ENCODE data around the gene SPN. TPM values are rescaled to one million over a fixed set of nuclear protein-coding genes. Genes with fewer than 3 reads are reported as not detected.
"Not testable (repeated sequence)": the region's sequence is repeated elsewhere in the genome, so short reads cannot be mapped to it uniquely, and the experiment has no call there.

Gene SPN
- total RNA-seq, 2 donors from 2014 or later: 1.4 to 3.7 TPM

DNA sequence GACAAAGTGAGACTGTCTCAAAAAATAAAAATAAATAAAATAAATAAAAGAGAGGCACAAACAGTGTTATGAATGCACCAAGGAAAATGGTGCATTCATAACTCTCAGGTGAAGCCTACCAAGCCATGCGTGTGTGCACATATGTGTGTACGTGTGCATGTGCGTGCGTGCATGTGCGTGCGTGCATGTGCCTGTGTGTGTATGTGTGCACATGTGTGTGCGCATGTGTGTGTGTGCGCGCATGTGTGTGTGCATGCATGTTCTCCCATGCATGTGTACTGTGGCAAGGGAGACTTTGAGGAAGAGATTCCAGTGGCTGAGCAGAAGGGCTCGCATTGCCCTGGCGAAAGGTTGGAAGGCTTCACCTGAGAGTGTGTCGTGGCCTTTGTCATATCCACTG lies 4.7 kb downstream of the SPN start:
- DNase-seq (no peak), ATAC-seq (no peak)
- intact Hi-C loops (cut with DNase I): no loop called here

DNA sequence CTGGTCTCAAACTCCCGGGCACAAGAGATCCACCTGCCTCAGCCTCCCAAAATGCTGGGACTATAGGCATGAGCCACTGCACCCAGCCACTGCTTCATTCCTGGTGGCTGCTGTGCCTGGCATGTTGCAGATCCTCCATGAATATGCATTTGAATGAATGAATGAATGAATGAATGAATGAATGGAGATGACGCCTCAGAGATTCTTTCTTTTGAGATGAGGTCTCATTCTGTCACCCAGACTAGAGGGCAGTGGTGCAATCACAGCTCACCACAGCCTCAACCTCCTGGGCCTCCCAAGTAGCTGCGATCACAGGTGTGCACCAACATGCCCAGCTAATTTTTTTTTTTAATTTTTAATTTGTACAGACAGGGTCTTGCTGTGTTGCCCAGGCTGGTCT lies 5.2 kb downstream of the SPN start:
- DNase-seq (no peak), ATAC-seq (no peak)
- intact Hi-C loops (cut with DNase I): no loop called here

DNA sequence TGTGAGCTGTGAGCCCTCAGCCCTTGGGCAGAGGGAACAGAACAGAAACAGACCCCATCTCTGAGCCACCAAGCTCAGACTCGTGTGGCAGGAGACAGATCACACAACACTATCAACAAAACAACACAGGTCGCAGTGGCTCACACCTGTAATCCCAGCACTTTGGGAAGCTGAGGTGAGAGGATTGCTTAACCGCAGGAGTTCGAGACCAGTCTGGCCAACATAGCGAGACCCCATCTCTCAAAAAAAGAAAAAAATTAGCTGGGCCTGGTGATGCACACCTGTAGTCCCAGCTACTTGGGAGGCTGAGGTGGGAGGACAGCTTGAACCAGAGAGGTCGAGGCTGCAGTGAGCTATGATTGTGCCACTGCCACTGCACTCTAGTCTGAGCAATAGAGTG lies 10.5 kb downstream of the SPN start:
- ATAC-seq: no peak
- intact Hi-C loops (cut with DNase I): no loop called here
- DNase-seq: no peak

DNA sequence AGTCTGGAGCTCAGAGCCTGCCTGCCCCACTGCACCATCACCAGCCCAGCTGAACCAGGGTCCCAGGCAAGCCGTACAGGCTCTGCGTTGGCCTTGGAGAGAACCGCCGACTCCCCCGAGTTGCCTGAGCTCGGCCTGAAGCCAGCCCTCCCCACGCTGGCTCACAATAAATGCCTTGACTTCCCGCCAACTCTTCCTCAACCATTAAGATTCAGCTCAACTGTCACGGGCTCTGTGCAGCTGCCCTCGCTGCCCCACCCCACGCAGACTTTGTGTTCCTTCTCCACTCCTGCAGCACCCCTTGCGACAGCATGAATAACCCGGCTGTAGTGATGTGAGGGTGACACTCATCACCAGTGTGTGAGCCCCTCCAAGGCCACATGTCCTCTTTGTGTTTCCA lies 11.1 kb downstream of the SPN start:
- intact Hi-C loops (cut with DNase I): no loop called here
- ATAC-seq (peak; percentile 58 to 60), DNase-seq (peak; percentile 37)

DNA sequence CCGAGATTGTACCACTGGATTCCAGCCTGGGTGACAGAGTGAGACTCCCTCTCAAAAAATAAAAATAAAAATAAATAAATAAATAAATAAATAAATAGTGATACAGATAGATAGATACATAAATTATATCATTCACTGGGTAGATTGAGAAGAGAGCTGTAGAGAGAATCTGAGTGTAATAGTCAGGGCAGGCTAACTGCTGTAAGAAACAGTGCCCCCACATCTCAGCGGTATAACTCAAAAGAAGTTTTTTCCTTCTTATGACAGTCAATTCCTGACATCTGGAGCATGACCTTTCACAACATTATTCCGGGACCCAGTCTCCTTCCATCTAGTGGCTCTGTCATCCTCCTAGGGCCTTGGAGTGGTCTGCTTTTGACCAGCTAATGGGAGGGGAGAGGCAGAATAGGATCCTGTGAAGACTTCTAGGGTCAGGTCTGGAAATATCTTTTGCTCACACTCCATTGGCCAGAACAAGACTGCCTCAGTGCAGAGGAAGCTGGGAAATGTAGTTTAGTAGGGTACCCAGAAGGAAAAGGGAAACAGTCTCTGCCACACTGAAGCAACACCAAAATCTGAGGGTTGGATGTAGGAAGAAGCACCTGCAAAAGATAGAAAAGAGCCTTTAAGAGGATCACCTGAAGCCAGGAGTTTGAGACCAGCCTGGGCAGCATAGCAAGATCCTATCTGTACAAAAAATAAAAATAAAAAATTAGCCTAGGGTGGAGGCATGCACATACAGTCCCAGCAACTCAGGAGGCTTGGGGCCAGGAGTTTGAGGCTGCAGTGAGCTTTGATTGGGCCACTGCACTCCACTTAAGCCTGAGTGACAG lies 13.0 kb downstream of the SPN start:
- DNase-seq: no peak

DNA sequence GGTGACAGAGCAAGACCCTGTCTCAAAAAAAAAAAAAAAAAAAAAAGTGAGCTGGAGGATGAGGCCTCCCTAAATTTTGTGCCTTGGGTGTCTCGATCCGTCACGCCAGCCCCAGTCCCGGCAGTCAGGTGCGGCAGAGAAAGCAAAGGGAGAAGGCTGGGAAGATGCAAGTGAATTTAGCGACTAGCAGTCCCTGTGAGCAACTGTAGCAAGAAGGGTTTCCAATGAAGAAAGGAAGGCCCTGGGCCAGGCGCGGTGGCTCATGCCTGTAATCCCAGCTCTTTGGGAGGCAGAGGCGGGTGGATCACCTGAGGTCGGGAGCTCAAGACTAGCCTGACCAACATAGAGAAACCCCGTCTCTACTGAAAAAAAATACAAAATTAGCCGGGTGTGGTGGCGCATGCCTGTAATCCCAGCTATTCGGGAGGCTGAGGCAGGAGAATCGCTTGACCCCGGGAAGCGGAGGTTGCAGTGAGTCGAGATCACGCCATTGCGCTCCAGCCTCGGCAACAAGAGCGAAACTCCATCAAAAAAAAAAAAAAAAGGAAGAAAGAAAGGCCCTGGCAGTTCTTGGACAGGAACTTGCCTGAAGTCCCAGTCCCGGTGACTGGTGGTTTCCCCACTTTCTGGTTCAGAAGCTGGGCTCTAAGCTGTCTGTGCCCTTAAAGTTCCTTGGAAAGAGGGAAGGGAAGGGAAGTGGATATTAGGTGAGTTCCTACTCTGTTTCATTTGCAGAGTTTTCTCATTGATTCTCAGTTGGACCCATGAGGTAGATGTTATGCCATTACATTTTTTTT lies 14.1 kb downstream of the SPN start:
- ATAC-seq (no peak), DNase-seq (no peak)
- intact Hi-C loops (cut with DNase I): no loop called here

More for the DNA sequence above, 13.0 kb downstream of the SPN start:
- intact Hi-C loops (cut with DNase I): no loop called here
- peak in 1 of 2 donors; percentile 54 for ATAC-seq

DNA sequence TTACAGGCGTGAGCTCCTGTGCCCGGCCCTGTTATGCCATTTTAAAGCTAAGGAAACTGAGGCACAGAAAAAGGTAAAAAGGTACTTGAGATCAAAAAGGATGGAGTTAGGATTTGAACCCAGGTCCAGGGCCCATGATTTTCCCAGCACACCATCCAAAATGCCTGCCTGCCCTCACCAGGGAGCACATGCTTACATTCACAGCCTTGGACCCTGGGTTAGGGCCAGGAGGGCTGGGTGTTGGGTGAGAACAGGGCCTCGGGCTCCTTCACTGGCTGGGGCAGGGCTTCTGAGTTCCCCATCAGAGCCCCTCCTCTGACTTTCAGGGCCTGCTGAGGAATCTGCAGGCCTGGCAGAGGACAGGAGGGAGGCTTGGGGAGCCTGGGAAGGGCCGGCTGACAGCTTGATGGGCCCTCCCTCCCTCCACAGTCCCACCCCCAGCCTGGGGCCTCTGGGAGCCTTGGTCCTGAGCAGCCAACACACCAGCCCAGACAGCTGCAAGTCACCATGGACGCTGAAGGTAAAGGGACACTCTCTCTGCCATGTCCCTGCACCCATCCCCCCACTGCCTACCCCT lies 15.7 kb downstream of the SPN start, which contains the start of gene QPRT:
QPRT (plus strand) TSS at position 490 of the 577 bp plus-strand sequence; CDS start at position 508, 18 bp downstream.
- ATAC-seq: peak; percentile 87 to 90
- no peak for DNase-seq
- intact Hi-C loops (cut with DNase I): no loop called here

DNA sequence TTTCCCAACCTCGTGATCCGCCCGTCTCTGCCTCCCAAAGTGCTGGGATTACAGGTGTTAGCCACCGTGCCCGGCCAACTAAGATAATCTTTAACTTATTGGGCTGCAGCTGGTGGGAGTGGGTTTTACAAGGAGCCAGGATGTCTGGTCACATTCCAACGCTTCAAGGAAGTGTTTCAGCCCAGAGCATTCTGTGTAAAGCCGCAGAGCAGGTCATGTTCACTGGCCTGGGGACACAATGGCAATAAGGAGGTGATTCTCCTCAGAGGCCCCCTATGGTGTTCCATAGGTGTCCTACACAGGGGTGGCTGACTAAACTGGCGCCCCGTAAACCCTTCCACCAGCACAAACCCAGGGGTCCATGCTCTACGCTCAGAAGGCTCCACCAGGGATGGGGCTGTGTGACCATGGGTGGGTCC lies 17.1 kb downstream of the SPN start:
- intact Hi-C loops (cut with DNase I): no loop called here
- DNase-seq (no peak), ATAC-seq (no peak)

DNA sequence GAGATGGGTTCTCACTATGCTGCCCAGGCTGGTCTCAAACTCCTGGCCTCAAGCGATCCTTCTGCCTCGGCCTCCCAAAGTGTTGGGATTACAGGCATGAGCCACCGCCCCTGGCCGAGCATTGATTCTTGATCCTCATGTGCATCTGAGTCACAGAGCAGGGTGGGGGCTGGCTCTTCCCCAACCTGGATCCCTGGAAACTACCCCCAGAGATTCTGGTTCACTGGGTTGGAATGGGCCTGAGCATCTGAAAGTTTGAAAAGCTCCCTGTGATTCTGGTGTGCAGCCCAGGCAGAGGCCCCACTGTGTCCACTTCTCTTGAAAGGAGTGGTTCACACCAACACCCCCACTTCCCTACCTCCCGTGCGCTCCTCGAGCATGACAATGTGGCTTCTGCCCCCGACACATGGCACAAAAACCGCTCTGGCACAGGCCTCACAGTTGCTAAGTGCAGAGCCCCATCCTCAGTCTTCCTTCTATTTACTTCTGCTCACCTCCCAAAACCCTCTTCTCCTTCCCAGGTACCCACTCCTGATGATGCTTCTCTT lies 20.6 kb downstream of the SPN start:
- no peak for DNase-seq
- no peak for ATAC-seq
- intact Hi-C loops (cut with DNase I): no loop called here

DNA sequence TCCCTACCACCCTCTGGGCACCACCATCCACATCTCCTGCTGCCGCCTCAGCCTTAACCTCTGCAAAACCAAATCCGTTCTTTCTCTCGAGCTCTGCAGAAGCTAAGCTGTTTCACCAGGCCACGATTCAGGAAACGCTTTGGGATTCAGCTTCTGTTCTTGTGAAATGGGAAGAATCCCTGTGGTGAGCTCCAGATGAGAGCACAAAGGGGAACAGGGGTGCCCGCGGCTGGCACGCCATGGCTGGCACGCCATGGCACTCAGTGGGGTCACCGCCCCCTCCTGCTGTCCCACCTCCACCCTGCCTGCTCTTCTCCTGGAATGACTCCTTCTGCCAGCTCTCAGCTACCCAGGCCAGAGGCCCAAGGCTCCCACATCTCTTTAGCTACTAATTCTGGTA lies 21.6 kb downstream of the SPN start:
- DNase-seq (no peak), ATAC-seq (no peak)
- intact Hi-C loops (cut with DNase I): no loop called here

DNA sequence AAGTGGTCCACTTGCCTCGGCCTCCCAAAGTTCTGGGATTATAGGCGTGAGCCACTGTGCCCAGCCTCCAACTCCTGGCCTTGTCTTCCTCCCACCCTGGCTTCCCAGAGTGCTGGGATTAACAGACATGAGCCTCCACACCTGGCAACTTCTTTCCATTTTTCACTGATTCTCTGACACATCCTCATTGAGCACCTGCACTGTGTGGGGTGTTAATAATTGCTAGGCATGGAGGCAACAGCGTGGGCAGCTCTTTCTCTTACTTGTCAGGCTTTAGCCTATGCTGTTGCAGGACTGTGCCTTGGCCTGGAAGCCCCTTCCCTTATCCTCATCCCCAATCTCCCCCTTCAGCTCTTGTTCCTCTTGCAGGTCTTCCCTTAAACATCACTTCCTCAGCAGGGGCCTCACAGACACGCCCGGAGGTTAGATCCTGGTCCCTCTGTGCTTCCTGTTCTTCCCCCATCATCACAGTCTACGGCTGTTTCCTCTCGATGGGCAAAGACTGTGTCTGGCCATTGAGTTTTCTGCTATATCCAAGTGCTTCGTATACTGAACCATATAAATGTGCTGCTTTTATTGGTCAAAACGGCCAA lies 23.8 kb downstream of the SPN start:
- ATAC-seq (no peak), DNase-seq (no peak)
- intact Hi-C loops (cut with DNase I): no loop called here

DNA sequence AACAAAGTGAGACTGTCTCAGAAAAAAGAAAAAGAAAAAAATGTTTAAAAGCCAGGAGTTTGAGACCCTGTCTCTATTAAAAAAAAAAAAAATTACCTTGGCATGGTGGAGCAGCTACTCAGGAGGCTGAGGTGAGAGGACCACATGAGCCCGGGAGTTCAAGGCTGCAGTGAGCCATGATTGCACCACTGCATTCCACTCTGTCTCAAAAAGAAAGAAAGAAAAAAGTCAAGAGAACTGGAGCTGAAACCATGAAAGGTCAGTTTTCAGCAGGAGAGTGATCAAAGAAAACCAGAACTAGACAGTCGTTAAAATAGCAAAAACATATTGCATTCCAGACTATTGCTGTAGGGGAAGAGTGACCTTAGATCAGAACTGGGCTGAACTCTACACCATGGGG lies 24.7 kb downstream of the SPN start:
- DNase-seq: no peak
- intact Hi-C loops (cut with DNase I): no loop called here
- ATAC-seq: no peak

DNA sequence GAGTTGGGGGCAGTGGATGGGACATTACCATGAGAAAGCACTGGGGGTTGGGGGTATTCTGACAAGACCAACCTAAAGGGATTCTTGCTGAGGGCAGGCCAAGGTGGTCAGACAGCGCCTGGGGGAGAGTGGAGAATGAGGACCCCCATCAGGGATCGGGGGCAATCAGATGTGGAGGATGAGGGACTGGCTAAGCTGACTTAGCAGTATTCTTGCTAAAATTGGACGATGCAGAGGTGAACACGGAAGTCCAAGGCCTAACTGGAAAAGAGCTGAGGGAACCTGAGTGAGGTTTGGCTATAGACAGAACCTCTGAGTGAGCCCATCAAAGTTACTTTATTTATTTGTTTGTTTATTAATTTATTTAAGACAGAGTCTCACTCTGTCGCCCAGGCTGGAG lies 25.1 kb downstream of the SPN start:
- DNase-seq: no peak
- intact Hi-C loops (cut with DNase I): no loop called here
- ATAC-seq: no peak

DNA sequence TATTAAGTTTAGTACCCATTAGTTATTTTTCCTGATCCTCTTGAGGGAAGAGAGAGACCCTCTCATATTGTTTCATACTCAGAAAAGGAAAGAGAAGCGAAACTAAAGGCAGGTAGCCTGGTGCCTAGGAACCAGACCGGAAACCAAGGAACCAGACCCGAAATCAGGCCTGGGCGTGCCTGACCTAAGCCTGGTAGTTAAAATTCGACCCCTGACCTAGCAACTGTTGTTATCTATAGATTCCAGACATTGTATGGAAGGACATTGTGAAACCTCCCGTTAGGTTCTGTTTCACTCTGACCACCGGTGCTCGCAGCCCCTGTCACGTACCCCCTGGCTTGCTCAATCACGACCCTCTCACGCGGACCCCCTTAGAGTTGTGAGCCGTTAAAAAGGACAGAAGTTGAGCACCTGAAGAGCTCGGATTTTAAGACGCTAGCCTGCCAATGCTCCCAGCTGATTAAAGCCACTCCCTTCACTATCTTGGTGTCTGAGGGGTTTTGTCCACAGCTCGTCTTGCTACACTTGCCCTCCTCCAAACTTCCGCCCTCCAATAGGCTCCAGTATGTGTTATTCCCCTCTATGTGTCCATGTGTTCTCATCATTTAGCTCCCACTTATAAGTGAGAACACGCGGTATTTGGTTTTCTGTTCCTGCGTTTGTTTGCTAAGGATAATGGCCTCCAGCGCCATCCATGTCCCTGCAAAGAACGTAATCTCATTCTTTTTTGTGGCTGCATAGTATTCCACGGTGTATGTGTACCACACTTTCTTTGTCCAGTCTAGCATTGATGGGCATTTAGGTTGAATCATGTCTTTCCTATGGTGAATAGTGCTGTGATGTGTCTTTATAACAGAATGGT lies 26.7 kb downstream of the SPN start:
- ATAC-seq; DNase-seq; intact Hi-C loops (cut with DNase I): not testable (repeated sequence)

DNA sequence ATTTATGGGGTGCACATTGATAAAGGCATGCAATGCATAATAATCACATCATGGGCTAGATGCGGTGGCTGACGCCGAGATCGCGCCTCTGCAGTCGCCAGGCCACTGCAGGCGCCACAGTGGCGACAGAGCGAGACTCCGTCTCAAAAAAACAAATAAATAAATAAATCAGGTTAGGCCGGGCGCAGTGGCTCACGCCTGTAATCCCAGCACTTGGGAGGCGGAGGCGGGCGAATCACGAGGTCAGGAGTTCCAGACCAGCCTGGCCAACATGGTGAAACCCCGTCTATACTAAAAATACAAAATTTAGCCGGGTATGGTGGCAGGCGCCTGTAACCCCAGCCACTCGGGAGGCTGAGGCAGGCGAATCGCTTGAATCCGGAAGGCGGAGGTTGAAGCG lies 29.6 kb downstream of the SPN start:
- intact Hi-C loops (cut with DNase I); ATAC-seq; DNase-seq: not testable (repeated sequence)

DNA sequence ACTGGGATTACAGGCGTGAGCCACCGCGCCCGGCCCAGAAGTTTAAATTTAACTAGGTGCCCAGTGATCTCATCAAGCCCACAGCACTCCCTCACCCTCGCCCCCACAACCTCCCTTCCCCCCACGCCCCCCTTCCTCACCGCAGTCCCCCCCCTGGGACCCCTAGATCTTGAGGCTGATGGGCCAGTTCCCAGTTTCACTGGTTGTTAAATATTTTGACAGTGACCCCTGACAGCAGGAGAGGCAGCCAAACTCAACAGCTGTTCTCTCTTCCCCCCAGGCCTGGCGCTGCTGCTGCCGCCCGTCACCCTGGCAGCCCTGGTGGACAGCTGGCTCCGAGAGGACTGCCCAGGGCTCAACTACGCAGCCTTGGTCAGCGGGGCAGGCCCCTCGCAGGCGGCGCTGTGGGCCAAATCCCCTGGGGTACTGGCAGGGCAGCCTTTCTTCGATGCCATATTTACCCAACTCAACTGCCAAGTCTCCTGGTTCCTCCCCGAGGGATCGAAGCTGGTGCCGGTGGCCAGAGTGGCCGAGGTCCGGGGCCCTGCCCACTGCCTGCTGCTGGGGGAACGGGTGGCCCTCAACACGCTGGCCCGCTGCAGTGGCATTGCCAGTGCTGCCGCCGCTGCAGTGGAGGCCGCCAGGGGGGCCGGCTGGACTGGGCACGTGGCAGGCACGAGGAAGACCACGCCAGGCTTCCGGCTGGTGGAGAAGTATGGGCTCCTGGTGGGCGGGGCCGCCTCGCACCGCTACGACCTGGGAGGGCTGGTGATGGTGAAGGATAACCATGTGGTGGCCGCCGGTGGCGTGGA lies 31.5 kb downstream of the SPN start:
- DNase-seq (no peak), ATAC-seq (peak in 1 of 2 donors; percentile 78)
- intact Hi-C loops (cut with DNase I): no loop called here

DNA sequence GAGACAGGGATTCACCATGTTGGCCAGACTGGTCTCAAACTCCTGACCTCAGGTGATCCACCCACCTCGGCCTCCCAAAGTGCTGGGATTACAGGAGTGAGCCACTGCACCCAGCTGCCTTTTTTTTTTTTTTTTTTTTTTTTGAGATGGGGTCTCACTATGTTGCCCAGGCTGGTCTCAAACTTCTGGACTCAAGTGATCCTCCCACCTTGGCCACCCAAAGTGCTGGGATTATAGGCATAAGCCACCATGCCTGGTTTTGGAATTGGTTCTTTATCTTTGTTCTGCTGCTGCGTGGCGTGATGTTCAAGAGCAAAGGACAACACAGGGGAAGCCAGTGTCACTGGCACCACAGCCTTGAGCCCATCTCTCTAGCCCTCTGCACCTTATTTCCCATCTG lies 32.6 kb downstream of the SPN start:
- ATAC-seq; DNase-seq; intact Hi-C loops (cut with DNase I): not testable (repeated sequence)
